GM18951 (cell line): ENCODE measurements around the gene LRIG3.

Experiments used
- POLR2A ChIP-seq: IDR thresholded peaks from 4 replicates; pipeline ENCODE4 v1.6.1; 2011; ENCODE audit warnings: mild to moderate bottlenecking; ENCODE audit not compliant: insufficient read length, insufficient read depth; ENCODE audit errors: extremely low read depth
- in situ Hi-C: fragments of 300-500 bp; cut with MboI; formaldehyde crosslinking; loops from one replicate; pipeline ENCODE4 v1.12.0; 2022; ENCODE audit warnings: low sequenced_read_pairs, mixed read lengths, inconsistent platforms; ENCODE audit not compliant: unreplicated experiment

LRIG3 gene

DNA sequence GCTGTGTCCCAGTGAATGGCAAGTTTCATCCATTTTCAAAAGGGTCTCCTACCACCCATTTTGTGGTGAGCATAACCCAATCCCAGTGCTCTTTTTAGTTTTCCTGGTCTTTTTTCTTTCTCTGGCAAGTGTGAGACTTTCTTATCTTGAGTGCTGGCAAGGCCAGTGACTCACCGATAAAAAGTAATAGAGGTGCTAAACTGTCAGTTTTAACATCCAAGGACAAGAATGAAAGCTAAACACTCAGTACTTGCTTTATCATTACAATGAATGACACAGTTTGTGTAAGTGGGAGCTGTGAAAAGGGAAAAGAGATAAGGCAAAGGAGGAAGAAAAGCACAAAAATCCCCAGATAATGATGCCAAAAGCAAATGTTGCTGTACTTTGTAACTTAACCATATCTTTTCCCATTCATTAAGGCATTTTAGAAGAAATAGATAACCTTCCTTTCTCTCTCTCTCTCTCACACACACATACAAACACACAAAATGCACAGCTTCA, 4.9 kb upstream of the LRIG3 start:
- no peak for TF ChIP-seq POLR2A
- in situ Hi-C loops = no loop called here

DNA sequence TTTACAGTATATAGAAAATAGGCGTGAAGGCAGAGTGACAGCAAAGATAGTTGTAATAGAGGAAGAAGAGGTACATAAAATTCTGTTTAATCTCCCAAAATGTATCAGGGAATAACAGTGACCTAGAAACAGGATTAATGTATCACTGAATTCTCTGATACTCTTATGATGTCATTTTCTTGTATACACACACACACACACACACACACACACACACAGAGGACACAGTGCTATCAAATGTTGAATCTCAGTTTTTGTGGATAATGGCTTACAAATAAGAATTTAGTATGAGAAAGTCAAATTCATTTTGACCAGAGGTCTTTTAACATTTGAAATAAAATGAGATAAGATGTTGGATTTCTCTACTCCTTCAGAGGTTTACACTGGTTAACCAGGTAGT, 4.3 kb upstream of the LRIG3 start:
- TF ChIP-seq POLR2A = no peak
- in situ Hi-C loops = no loop called here

DNA sequence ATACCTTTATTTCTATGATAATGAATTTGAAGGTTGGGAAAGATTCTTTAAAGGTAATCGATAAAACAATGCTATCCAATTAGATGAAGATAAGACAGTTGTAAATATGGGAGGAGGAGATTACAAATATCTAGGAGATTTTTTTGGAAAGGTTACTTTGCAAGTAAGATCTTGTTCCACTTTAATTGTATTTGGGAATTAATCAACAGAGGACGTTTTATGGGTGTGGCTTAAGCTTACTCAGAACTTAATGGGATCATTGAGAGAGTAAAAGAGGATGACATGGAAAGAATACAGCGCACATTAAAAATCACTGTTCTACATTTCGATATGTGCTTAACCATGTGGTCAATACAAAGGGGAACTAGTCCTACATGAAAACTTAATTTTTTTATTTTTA, 3.5 kb upstream of the LRIG3 start:
- no peak for TF ChIP-seq POLR2A
- in situ Hi-C loops = no loop called here

GRCh38 chr12:58922849-58923248, 2.5 kb upstream of the LRIG3 start:
- TF ChIP-seq POLR2A = no peak
- in situ Hi-C loops = no loop called here

DNA sequence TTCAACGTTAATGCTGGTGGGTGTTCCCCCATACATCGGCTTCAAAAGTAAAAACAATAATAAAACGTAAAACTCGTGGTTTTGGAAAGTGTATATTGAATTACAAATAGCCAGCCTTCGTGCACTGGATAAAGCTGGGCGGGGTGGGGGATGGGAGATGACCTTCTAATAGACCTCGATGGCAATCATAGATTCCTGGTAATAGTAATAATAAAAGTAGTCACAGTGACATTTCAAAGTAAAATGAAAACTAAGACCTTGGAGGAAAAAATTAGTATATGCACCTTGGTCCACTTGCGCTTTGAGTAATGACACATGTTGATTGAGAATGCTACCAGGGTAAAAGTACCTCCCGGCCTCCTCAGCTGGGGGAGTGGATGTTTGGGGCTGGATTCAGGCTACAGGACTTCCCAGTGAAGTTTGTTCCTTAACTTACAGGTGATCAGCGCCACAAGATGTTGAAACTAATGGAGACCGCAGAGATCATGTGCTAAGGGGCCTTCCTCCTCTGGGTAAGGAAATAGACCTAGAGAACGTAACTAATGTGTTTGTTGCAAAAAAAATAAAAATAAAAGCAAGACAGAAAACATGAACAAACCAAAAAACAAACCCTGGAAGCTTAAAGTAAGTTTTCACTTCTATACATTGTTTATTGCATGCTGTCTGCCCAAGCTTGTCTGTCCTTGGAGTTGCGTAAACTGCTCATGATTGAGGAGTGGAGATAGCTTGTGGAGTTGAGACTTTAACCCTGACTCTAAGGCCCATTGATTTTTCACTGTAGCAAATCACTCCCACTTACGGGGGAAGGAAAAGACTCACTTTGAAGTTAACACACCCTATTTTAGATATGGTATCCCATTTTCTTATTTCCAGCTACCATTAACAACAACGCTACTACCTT, 907 bp upstream of the LRIG3 start:
- no peak for TF ChIP-seq POLR2A
- in situ Hi-C loops = no loop called here

DNA sequence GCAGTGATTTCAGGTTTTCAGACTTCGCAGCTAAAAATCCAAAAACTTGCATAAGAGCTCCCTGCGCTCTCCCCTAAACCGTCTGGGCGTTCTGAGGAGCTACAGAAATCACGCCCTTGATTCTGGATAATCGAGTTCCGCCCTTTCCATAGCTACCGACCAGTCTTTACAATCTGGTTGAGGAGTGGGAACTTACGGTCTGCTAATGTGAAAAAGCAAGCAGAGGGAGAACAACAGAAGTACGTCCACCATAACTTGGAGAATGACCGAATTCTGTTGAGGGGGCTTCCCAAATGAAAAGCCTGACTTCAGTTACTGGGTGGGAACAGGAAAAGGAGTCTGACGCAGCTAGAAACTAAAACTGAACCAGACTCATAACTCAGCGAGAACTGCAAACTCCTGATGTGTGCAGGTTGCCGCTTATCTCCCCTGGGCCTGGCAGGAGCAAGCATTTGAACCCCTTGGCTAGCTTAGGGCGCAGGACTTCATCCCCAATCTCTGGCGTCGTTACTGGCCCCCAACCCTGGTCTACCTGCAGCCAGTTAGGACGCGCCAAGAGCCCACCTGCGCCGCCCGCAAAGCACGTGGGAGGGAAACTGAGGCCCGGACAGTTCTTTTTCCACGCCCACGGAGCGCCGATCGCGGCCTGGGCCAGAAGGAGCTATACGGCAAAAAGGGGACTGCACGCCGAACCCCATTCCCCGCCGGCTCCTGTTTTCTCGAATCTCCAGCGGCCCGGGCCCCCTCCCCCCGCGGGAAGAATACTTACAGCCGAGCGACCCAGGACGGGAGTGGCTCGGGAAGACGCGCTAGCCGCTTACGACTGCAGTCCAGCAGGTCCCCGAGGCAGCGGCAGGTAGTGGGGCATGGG, 838 bp downstream of the LRIG3 start:
- no peak for TF ChIP-seq POLR2A
- in situ Hi-C loops = no loop called here

GRCh38 chr12:58918469-58918844, 1.8 kb downstream of the LRIG3 start:
- in situ Hi-C loops = no loop called here
- TF ChIP-seq POLR2A = no peak

- TF ChIP-seq POLR2A = no peak
- in situ Hi-C loops = no loop called here
Measured at GRCh38 chr12:58917699-58918468, 2.4 kb downstream of the LRIG3 start.

- in situ Hi-C loops = no loop called here
- TF ChIP-seq POLR2A = no peak
Measured at GRCh38 chr12:58916921-58917511, 3.3 kb downstream of the LRIG3 start.

- in situ Hi-C loops = no loop called here
- no peak for TF ChIP-seq POLR2A
Measured at GRCh38 chr12:58916161-58916621, 4.1 kb downstream of the LRIG3 start.

GRCh38 chr12:58915634-58916033, 4.7 kb downstream of the LRIG3 start:
- no peak for TF ChIP-seq POLR2A
- in situ Hi-C loops = no loop called here

GRCh38 chr12:58915037-58915436, 5.3 kb downstream of the LRIG3 start:
- no peak for TF ChIP-seq POLR2A
- in situ Hi-C loops = no loop called here

DNA sequence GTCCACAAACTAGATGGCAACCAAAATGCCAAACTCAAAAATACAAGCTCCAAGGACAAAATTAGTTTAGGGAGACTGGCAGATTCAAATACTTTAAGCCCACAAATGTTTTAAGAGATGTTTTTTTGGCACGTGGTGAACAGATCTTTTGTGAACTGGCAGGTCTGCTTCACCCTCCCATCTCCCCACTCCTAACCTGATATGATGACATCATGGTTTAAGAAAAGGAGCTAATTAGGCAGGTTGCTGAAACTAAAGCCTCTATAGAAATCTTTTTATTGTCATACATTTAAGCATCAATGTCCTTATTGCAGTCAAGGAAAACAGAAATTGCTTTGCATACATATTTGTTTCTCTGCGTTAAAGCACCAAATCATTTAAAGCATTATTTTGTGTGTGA, 5.8 kb downstream of the LRIG3 start:
- in situ Hi-C loops = no loop called here
- TF ChIP-seq POLR2A = no peak

DNA sequence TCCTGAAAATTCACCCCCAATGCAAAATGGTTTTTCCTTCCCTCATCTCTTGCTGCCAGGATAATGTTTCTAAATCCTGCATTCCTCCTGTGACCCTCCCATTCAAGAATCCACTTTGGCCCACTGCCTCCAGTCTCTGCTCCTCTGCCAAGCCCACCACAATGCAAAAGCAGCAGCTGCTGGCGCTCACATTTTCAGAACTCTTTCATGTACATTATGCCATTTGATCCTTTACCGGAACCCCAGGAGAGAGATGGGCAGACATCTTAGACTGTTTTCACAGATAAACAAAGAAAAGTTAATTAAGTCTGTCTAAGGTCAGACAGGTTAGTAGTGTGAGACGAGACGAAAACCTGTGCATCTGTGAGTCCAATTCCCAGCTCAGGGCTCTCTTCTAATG, 12.9 kb downstream of the LRIG3 start:
- in situ Hi-C loops = no loop called here
- no peak for TF ChIP-seq POLR2A
